ENCODE results near the gene RBM17.
"Not testable (repeated sequence)": the region's sequence is repeated elsewhere in the genome, so short reads cannot be mapped to it uniquely, and the experiment has no call there.

RBM17 gene

GRCh38 chr10:6058682-6059475 lies 30.0 kb upstream of the RBM17 start:
- H3K36me3 ChIP-seq (ENCODE audit: control insufficient read depth, insufficient read depth, low read length) = no peaks in the 10 kb centered on the region
- no peak overlapping the region for H3K27ac ChIP-seq (ENCODE audit: low read depth, low read length)
- H3K9ac ChIP-seq (ENCODE audit: low read depth, low read length) = no peak overlapping the region
- no peak overlapping the region for H3K4me3 ChIP-seq (ENCODE audit: low read depth, low read length)
- H3K27me3 ChIP-seq (ENCODE audit: control insufficient read depth, insufficient read depth, low read length) = no peaks in the 10 kb centered on the region
- H3K4me1 ChIP-seq (ENCODE audit: control insufficient read depth, insufficient read depth, low read length) = no peaks in the 10 kb centered on the region
- no peaks in the 10 kb centered on the region for H3K9me3 ChIP-seq (ENCODE audit: control insufficient read depth, insufficient read depth, low read length)

GRCh38 chr10:6059506-6059905 lies 29.3 kb upstream of the RBM17 start:
- no peaks in the 10 kb centered on the region for H3K9me3 ChIP-seq (ENCODE audit: control insufficient read depth, insufficient read depth, low read length)
- H3K4me3 ChIP-seq (ENCODE audit: low read depth, low read length) = no peak overlapping the region
- H3K27ac ChIP-seq (ENCODE audit: low read depth, low read length) = no peak overlapping the region
- no peaks in the 10 kb centered on the region for H3K4me1 ChIP-seq (ENCODE audit: control insufficient read depth, insufficient read depth, low read length)
- H3K9ac ChIP-seq (ENCODE audit: low read depth, low read length) = no peak overlapping the region
- no peaks in the 10 kb centered on the region for H3K36me3 ChIP-seq (ENCODE audit: control insufficient read depth, insufficient read depth, low read length)
- H3K27me3 ChIP-seq (ENCODE audit: control insufficient read depth, insufficient read depth, low read length) = no peaks in the 10 kb centered on the region

DNA sequence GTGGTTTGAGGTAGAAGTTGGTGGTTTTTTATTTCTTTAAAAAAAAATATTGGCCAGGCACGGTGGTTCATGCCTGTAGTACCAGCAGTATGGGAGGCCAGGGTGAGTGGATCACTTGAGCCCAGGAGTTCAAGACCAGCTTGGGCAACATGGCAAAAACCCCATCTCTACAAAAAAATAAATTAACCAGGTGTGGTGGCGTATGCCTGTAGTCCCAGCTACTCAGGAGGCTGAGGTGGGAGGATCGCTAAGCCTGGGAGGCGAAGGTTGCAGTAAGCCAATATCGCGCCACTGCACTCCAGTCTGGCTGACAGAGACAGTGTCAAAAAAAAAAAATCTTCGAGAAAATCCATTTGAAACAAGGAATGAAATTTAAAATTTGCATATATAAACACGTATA lies 27.8 kb upstream of the RBM17 start:
- Histone ChIP-seq H3K9ac (ENCODE audit: low read depth, low read length) (no peak overlapping the region), H3K4me1 (ENCODE audit: control insufficient read depth, insufficient read depth, low read length) (no peaks in the 10 kb centered on the region), H3K4me3 (ENCODE audit: low read depth, low read length) (no peak overlapping the region), H3K9me3 (ENCODE audit: control insufficient read depth, insufficient read depth, low read length) (no peaks in the 10 kb centered on the region), H3K36me3 (ENCODE audit: control insufficient read depth, insufficient read depth, low read length) (no peaks in the 10 kb centered on the region), H3K27me3 (ENCODE audit: control insufficient read depth, insufficient read depth, low read length) (no peaks in the 10 kb centered on the region), H3K27ac (ENCODE audit: low read depth, low read length) (no peak overlapping the region)

DNA sequence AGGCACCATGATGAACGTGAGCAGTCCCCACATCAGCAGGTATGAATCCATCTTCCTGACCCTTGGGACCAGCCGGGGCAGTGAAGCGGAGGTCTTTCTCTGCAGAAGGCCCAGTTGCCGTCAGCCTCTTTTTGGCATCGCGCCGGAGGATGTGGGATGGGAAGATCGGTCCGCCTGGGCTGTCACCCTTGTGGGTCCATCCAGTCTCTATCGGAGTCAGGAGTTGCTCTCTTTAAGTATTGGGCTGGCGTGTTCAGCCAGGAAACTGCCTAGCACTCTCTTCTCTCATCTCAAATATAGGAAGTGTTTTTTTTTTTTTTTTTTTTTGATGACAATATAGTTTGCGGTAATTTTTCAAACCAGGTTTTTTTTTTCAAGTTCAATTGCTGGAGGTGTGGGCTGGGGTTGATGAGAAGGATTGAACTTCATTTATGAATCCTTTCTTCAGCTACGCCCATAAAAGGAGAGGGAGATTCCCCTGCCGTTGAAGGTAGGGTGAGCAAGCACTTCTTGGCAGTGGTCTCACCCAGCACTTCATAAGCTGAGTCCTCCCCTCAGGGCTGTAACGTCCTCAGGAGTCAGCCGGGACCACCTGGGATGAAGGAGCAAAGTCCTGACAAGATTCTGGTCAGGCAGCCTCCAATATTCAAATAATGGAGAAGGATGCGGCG lies 26.6 kb upstream of the RBM17 start, which contains the start of gene IL2RA:
IL2RA (minus strand) TSS at position 267 of the 671 bp plus-strand sequence; CDS start at position 51, 216 bp downstream.
- H3K27me3 ChIP-seq (ENCODE audit: control insufficient read depth, insufficient read depth, low read length) = no peaks in the 10 kb centered on the region
- no peaks in the 10 kb centered on the region for H3K4me1 ChIP-seq (ENCODE audit: control insufficient read depth, insufficient read depth, low read length)
- no peak within 1 kb of the TSS for H3K27ac ChIP-seq (ENCODE audit: low read depth, low read length)
- H3K36me3 ChIP-seq (ENCODE audit: control insufficient read depth, insufficient read depth, low read length) = no peaks in the 10 kb centered on the region
- H3K9me3 ChIP-seq (ENCODE audit: control insufficient read depth, insufficient read depth, low read length) = no peaks in the 10 kb centered on the region
- H3K9ac ChIP-seq (ENCODE audit: low read depth, low read length) = no peak within 1 kb of the TSS
- H3K4me3 ChIP-seq (ENCODE audit: low read depth, low read length) = no peak within 1 kb of the TSS

DNA sequence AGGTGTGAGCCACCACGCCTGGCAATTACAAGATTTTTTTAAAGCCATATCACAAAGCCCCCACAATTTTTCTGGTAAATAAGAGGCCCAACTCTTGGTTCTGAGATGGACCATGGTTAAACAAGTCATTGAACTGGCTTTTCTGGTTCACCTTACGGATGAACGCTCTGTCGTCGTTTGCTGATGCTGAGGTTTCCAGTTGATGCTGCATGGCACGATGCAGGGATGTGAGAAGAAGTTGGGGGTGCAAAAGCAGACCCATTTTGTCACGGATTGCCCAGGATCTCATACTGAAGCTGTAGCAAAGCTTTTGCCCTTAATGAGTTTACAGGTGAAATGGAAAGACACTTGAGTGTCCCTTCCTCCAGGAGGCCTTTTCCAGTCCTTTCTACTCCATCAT lies 24.7 kb upstream of the RBM17 start:
- H3K27me3 ChIP-seq (ENCODE audit: control insufficient read depth, insufficient read depth, low read length) = no peaks in the 10 kb centered on the region
- no peak overlapping the region for H3K4me3 ChIP-seq (ENCODE audit: low read depth, low read length)
- no peaks in the 10 kb centered on the region for H3K4me1 ChIP-seq (ENCODE audit: control insufficient read depth, insufficient read depth, low read length)
- H3K9me3 ChIP-seq (ENCODE audit: control insufficient read depth, insufficient read depth, low read length) = no peaks in the 10 kb centered on the region
- no peak overlapping the region for H3K27ac ChIP-seq (ENCODE audit: low read depth, low read length)
- no peak overlapping the region for H3K9ac ChIP-seq (ENCODE audit: low read depth, low read length)
- H3K36me3 ChIP-seq (ENCODE audit: control insufficient read depth, insufficient read depth, low read length) = no peaks in the 10 kb centered on the region

DNA sequence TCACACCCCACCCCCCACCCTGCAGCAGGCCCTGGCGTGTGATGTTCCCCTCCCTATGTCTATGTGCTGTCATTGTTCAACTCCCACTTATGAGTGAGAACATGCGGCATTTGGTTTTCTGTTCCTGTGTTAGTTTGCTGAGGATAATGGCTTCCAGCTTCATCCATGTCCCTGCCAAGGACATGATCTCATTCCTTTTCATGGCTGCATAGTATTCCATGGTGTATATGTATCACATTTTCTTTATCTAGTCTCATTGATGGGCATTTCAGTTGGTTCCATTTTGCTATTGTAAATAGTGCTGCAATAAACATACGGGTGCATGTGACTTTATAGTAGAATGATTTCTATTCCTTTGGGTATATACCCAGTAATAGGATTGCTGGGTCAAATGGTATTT lies 24.1 kb upstream of the RBM17 start:
- H3K4me1 ChIP-seq (ENCODE audit: control insufficient read depth, insufficient read depth, low read length); H3K9me3 ChIP-seq (ENCODE audit: control insufficient read depth, insufficient read depth, low read length); H3K27ac ChIP-seq (ENCODE audit: low read depth, low read length): not testable (repeated sequence)

DNA sequence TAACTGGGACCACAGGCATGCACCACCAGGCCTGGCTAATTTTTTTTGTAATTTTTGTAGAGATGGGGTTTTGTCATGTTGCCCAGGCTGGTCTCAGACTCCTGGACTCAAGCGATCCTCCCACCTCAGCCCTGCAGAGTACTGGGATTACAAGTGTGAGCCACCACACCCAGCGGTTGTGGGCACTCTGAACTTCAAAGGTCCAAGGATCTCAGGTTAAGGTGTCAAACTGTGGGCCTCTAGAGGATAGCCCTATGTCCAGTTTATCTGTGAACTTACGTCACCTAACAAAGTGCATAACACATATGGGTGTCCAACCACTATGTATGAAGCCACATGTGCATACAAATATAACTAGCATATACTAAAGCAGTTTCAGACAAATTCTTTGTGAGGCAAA lies 23.4 kb upstream of the RBM17 start:
- no peaks in the 10 kb centered on the region for H3K9me3 ChIP-seq (ENCODE audit: control insufficient read depth, insufficient read depth, low read length)
- no peaks in the 10 kb centered on the region for H3K4me1 ChIP-seq (ENCODE audit: control insufficient read depth, insufficient read depth, low read length)
- H3K27me3 ChIP-seq (ENCODE audit: control insufficient read depth, insufficient read depth, low read length) = no peaks in the 10 kb centered on the region
- no peak overlapping the region for H3K27ac ChIP-seq (ENCODE audit: low read depth, low read length)
- no peak overlapping the region for H3K9ac ChIP-seq (ENCODE audit: low read depth, low read length)
- no peak overlapping the region for H3K4me3 ChIP-seq (ENCODE audit: low read depth, low read length)
- H3K36me3 ChIP-seq (ENCODE audit: control insufficient read depth, insufficient read depth, low read length) = no peaks in the 10 kb centered on the region

More for the DNA sequence above, 24.1 kb upstream of the RBM17 start:
- not testable (repeated sequence) for H3K27me3 ChIP-seq (ENCODE audit: control insufficient read depth, insufficient read depth, low read length); H3K9ac ChIP-seq (ENCODE audit: low read depth, low read length); H3K4me3 ChIP-seq (ENCODE audit: low read depth, low read length); H3K36me3 ChIP-seq (ENCODE audit: control insufficient read depth, insufficient read depth, low read length)

DNA sequence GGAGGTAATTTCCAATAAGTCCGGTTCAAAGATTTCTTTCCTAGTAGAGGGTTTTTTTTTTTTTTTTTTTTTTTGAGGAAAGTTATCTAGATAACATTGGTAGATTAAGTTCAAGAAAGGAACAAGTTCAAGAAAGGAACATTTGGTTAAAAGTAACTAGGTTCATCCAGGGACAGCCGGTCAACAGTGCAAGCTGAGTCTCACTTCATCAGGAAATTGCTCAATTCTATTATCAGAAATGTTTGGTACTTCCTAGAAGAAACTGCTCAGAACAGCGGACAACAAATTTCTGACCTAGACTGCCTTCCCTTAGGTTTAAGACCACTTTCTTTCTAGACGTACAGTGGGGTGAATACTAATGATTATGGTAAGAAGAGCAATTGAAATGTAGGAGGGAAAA lies 23.0 kb upstream of the RBM17 start:
- no peaks in the 10 kb centered on the region for H3K36me3 ChIP-seq (ENCODE audit: control insufficient read depth, insufficient read depth, low read length)
- H3K9me3 ChIP-seq (ENCODE audit: control insufficient read depth, insufficient read depth, low read length) = no peaks in the 10 kb centered on the region
- no peak overlapping the region for H3K4me3 ChIP-seq (ENCODE audit: low read depth, low read length)
- H3K4me1 ChIP-seq (ENCODE audit: control insufficient read depth, insufficient read depth, low read length) = no peaks in the 10 kb centered on the region
- H3K9ac ChIP-seq (ENCODE audit: low read depth, low read length) = no peak overlapping the region
- no peak overlapping the region for H3K27ac ChIP-seq (ENCODE audit: low read depth, low read length)
- H3K27me3 ChIP-seq (ENCODE audit: control insufficient read depth, insufficient read depth, low read length) = no peaks in the 10 kb centered on the region

DNA sequence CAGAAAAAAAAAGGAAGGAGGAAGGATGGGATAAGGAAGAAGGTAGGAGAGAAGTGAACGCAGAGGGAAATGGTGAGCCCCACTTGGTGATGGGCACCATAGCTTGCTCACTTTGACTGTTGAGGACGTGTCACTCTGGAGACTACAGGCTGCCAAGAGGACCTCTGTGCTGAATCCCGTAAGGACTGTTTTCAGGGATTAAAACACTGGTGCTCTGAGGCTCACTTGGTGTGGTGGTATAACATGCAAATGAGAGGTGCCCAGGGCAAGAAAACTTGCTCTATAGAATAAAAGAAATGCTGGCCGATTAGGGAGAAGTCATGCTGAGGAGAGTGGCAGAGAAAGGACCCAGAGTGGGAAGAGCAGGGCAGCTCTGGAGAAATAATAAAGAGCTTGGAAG lies 21.4 kb upstream of the RBM17 start:
- Histone ChIP-seq H3K27me3 (ENCODE audit: control insufficient read depth, insufficient read depth, low read length) (no peaks in the 10 kb centered on the region), H3K9ac (ENCODE audit: low read depth, low read length) (no peak overlapping the region), H3K27ac (ENCODE audit: low read depth, low read length) (no peak overlapping the region), H3K9me3 (ENCODE audit: control insufficient read depth, insufficient read depth, low read length) (no peaks in the 10 kb centered on the region), H3K36me3 (ENCODE audit: control insufficient read depth, insufficient read depth, low read length) (no peaks in the 10 kb centered on the region), H3K4me1 (ENCODE audit: control insufficient read depth, insufficient read depth, low read length) (no peaks in the 10 kb centered on the region), H3K4me3 (ENCODE audit: low read depth, low read length) (no peak overlapping the region)

- no peak overlapping the region for H3K4me3 ChIP-seq (ENCODE audit: low read depth, low read length)
- no peak overlapping the region for H3K27ac ChIP-seq (ENCODE audit: low read depth, low read length)
- H3K27me3 ChIP-seq (ENCODE audit: control insufficient read depth, insufficient read depth, low read length) = no peaks in the 10 kb centered on the region
- H3K9ac ChIP-seq (ENCODE audit: low read depth, low read length) = no peak overlapping the region
- H3K4me1 ChIP-seq (ENCODE audit: control insufficient read depth, insufficient read depth, low read length) = no peaks in the 10 kb centered on the region
- no peaks in the 10 kb centered on the region for H3K36me3 ChIP-seq (ENCODE audit: control insufficient read depth, insufficient read depth, low read length)
- no peaks in the 10 kb centered on the region for H3K9me3 ChIP-seq (ENCODE audit: control insufficient read depth, insufficient read depth, low read length)
These were observed 20.8 kb upstream of the RBM17 start for GRCh38 chr10:6068006-6068405.

DNA sequence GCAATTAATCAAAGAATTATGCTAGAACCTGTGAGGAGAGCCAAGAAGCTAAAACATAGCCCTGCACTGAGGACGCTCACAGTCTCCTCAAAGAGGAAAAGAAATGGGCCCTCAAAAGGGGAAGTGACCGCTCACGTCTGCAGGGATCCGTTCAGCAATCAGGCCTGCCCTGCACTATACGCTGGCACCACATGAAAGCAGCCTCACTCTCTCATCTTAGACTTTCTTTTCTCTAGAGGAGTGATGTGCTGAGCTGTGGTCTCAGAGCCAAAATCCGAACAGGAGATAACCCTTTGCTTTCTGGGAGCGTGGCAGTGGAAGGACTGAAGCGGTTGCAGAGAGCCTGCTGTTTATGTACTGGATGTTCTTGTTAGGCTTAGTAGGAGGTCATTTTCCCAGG lies 20.4 kb upstream of the RBM17 start:
- Histone ChIP-seq H3K4me3 (ENCODE audit: low read depth, low read length) (no peak overlapping the region), H3K36me3 (ENCODE audit: control insufficient read depth, insufficient read depth, low read length) (no peaks in the 10 kb centered on the region), H3K27me3 (ENCODE audit: control insufficient read depth, insufficient read depth, low read length) (no peaks in the 10 kb centered on the region), H3K9me3 (ENCODE audit: control insufficient read depth, insufficient read depth, low read length) (no peaks in the 10 kb centered on the region), H3K4me1 (ENCODE audit: control insufficient read depth, insufficient read depth, low read length) (no peaks in the 10 kb centered on the region), H3K27ac (ENCODE audit: low read depth, low read length) (no peak overlapping the region), H3K9ac (ENCODE audit: low read depth, low read length) (no peak overlapping the region)

All from HUES48 (cell line).